Sigmoid colon (tissue), 4 donors: Measurements from ENCODE around the gene DSE.

Experiments used
- POLR2A ChIP-seq, 2 donors: fragments of 450-650 bp; IDR thresholded peaks; one replicate each; pipeline ENCODE4 v1.6.1; 2016; ENCODE audit warnings: antibody characterized with exemption in 2 of 2, mild to moderate bottlenecking in 2 of 2, moderate library complexity in 2 of 2
- POLR2AphosphoS5 ChIP-seq, 4 donors: sonication (generic); formaldehyde crosslinking; IDR thresholded peaks; one replicate each; pipeline ENCODE4 v1.6.1; 2017; ENCODE audit warnings: antibody characterized with exemption in 4 of 4
- TF ChIP-seq, protein P1 (sequence below), 4 experiments: fragments of 450-650 bp in 3 of 4; fragments of 200-600 bp in 1 of 4; IDR thresholded peaks; one replicate each; pipeline ENCODE4 v1.5.1; 2016 to 2019; ENCODE audit warnings: antibody characterized with exemption in 4 of 4, mild to moderate bottlenecking in 3 of 4, moderate library complexity in 2 of 4

DNA sequence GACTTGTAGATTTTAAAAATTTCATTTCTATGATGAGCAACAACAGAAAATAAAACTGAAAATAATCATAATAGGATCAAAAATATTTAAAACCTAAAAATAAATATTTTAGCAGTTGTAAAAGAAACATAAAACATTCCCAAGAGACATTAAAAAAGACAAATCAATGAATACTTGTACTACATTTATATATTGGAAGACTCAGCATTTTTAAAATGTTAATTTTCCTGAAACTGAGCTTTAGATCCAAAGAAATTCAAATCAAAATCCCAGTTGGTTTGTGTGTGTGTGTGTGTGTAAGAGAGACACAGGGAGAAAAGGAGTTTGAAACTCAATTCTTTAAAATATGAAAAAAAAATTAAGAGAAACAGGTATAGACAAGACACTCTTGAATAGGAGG lies 38.7 kb upstream of the DSE start:
- TF ChIP-seq, protein P1, sequence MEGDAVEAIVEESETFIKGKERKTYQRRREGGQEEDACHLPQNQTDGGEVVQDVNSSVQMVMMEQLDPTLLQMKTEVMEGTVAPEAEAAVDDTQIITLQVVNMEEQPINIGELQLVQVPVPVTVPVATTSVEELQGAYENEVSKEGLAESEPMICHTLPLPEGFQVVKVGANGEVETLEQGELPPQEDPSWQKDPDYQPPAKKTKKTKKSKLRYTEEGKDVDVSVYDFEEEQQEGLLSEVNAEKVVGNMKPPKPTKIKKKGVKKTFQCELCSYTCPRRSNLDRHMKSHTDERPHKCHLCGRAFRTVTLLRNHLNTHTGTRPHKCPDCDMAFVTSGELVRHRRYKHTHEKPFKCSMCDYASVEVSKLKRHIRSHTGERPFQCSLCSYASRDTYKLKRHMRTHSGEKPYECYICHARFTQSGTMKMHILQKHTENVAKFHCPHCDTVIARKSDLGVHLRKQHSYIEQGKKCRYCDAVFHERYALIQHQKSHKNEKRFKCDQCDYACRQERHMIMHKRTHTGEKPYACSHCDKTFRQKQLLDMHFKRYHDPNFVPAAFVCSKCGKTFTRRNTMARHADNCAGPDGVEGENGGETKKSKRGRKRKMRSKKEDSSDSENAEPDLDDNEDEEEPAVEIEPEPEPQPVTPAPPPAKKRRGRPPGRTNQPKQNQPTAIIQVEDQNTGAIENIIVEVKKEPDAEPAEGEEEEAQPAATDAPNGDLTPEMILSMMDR (IDR thresholded peaks at IDR 0.05) = no peak
- TF ChIP-seq POLR2A (IDR thresholded peaks at IDR 0.05) (no peak), POLR2AphosphoS5 (IDR thresholded peaks at IDR 0.05) (no peak)
